Heart left ventricle (tissue), 16 donors: Measurements from ENCODE around the gene SRPX2. TPM values are rescaled to one million over a fixed set of nuclear protein-coding genes. Genes with fewer than 3 reads are reported as not detected.

Source experiments
- ATAC-seq, 4 donors: fragments of 200-7000 bp; cut with Tn5 transposase; one replicate each; pipeline ENCODE4 v1.9.1; 2020 to 2022; ENCODE audit warnings: moderate library complexity in 4 of 4, mild to moderate bottlenecking in 3 of 4, moderate number of reproducible peaks in 1 of 4
- DNase-seq, 5 donors: peaks; one replicate each; pipeline ENCODE4 v3.0.0-alpha.2; 2020
- H3K27ac ChIP-seq, 12 donors: fragments of 200-600 bp; sonication (generic) in 4 of 12; one replicate each; pipeline versions ENCODE4 v1.5.0 to v1.8.0; 2016 to 2022; ENCODE audit warnings: mild to moderate bottlenecking in 2 of 12
- H3K27me3 ChIP-seq, 9 donors: fragments of 200-600 bp; sonication (generic) in 2 of 9; one replicate each; pipeline versions ENCODE4 v1.5.1 to v1.8.0; 2016 to 2022; ENCODE audit warnings: mild to moderate bottlenecking in 3 of 9
- H3K36me3 ChIP-seq, 9 donors: fragments of 200-600 bp; sonication (generic) in 2 of 9; one replicate each; pipeline versions ENCODE4 v1.5.0 to v1.8.0; 2018 to 2022; ENCODE audit warnings: mild to moderate bottlenecking in 2 of 9
- H3K4me1 ChIP-seq, 12 donors: fragments of 200-600 bp; sonication (generic) in 4 of 12; one replicate each; pipeline versions ENCODE4 v1.5.0 to v1.8.0; 2016 to 2022; ENCODE audit warnings: mild to moderate bottlenecking in 3 of 12
- H3K4me3 ChIP-seq, 12 donors: fragments of 200-600 bp; sonication (generic) in 4 of 12; one replicate each; pipeline versions ENCODE4 v1.5.0 to v1.8.0; 2017 to 2022; ENCODE audit warnings: mild to moderate bottlenecking in 9 of 12, moderate library complexity in 4 of 12
- H3K9me3 ChIP-seq, 12 donors: fragments of 200-600 bp; sonication (generic) in 4 of 12; one replicate each; pipeline versions ENCODE4 v1.5.0 to v1.8.0; 2016 to 2022; ENCODE audit warnings: mild to moderate bottlenecking in 1 of 12
- POLR2A ChIP-seq, 2 donors: fragments of 450-650 bp; IDR thresholded peaks; one replicate each; pipeline ENCODE4 v1.6.1; 2017; ENCODE audit warnings: antibody characterized with exemption in 2 of 2, mild to moderate bottlenecking in 2 of 2, moderate library complexity in 2 of 2
- WGBS, 4 donors: extraction: QIAGEN DNeasy Blood & Tissue Kit in 2 of 4; methylation state at CpG; one replicate each; pipeline versions ENCODE4 v1.1.5 to v1.1.7; 2013 to 2018; 5-methylcytosine and 5-hydroxymethylcytosine counted together
- intact Hi-C, 10 donors: fragments of 100-400 bp; cut with DNase I; formaldehyde crosslinking; loops; one replicate each; pipeline versions ENCODE4 v1.11.1 to v1.14.2; 2022
- polyA plus RNA-seq, 2 donors: library from polyadenylated mRNA; stranded (reverse); fragments of 200-250 nt; gene quantifications; one replicate each; pipeline ENCODE4 v1.2.3, GENCODE V29; 2013
- total RNA-seq, 9 donors: library from RNA; depleted of rRNA in 2 of 9; stranded (reverse); fragments of >200 nt in 2 of 9; fragmentation: NEBNext Ultra II Directional in 3 of 9; extraction: Animal tissue kit (Norgen Biotek cat#: 25700) in 3 of 9; gene quantifications; one replicate each; pipeline versions ENCODE4 v1.1.0 to v1.2.4, GENCODE V29; 2016 to 2023
- TF ChIP-seq, protein P1 (sequence below), 12 donors: fragments of 200-600 bp; sonication (generic) in 4 of 12; IDR thresholded peaks; one replicate each; pipeline versions ENCODE4 v1.5.0 to v1.8.0; 2018 to 2022; ENCODE audit warnings: antibody characterized with exemption in 12 of 12, mild to moderate bottlenecking in 5 of 12
- donor health status: ischemic (EF 13 %, LVEDD 7.1; RV severe dilation, severe dysfunction).
- donor health status: healthy with polysubstance abuse.
- donor health status: DM: no; HTN: yes; CAD: no.
- donor health status: DM: no; HTN: no; CAD: no.
- donor health status: ischemic (EF 25% LVEDD 6.9; RV normal size, moderate dysfunction).
- donor health status: ischemic (EF 25% LVEDD 5.7; RV mildly dilated, moderate dysfunction).
- donor health status: healthy.
- donor health status: DM: yes; HTN: yes; CAD: no.
- donor health status: ischemic (EF 35%, LVEDD 5.7; RV mildly dilated, moderate dysfunction).
- donor health status: nonischemic (EF 11% LVEDD 7.7; RV severe dilation, severe dysfunction).
- donor health status: DM: yes; HTN: yes; CAD: no.
- donor health status: PGD.
- donor health status: ischemic (EF 29% LVEDD 5.4; RV normal size, mild dysfunction).
- donor health status: nonischemic (EF 23%, LVEDD 6.1; RV moderate dilation, normal function).

SRPX2 gene
- total and polyA plus RNA-seq, 11 donors = 3.4 to 39.1 (median 10.5) TPM

DNA sequence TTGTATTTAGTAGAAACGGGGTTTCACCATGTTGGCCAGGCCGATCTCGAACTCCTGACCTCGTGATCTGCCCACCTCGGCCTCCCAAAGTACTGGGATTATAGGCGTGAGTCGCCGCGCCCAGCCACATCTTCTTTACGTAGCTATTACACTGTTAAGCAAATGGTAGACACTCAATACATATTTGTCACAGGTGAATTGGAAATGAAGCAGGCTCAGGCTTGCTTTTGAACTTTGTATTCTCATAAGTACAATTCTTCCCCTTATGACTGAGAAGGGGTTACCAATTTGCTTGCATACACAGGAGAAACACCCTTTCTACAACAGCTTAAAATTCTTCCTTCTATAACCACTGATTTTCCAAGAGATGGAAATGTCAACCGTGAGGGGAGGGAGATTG lies 787 bp upstream of the SRPX2 start:
- DNase-seq = no peak
- H3K27ac ChIP-seq = peak overlapping the region in 6 of 12 donors; percentile 40 to 63 (median 52)
- no peak for TF ChIP-seq POLR2A (IDR thresholded peaks at IDR 0.05)
- TF ChIP-seq, protein P1, sequence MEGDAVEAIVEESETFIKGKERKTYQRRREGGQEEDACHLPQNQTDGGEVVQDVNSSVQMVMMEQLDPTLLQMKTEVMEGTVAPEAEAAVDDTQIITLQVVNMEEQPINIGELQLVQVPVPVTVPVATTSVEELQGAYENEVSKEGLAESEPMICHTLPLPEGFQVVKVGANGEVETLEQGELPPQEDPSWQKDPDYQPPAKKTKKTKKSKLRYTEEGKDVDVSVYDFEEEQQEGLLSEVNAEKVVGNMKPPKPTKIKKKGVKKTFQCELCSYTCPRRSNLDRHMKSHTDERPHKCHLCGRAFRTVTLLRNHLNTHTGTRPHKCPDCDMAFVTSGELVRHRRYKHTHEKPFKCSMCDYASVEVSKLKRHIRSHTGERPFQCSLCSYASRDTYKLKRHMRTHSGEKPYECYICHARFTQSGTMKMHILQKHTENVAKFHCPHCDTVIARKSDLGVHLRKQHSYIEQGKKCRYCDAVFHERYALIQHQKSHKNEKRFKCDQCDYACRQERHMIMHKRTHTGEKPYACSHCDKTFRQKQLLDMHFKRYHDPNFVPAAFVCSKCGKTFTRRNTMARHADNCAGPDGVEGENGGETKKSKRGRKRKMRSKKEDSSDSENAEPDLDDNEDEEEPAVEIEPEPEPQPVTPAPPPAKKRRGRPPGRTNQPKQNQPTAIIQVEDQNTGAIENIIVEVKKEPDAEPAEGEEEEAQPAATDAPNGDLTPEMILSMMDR (IDR thresholded peaks at IDR 0.05) = no peak
- 80 to 94% (median 90%) methylated on average over 11 of the region's 11 CpGs for WGBS, 4 donors
- no peak overlapping the region for H3K4me3 ChIP-seq
- H3K9me3 ChIP-seq = no peaks in the 10 kb centered on the region
- peaks cover 0 to 15% (median 0%) of the 10 kb centered on the region in 12 donors for H3K4me1 ChIP-seq
- ATAC-seq = no peak
- intact Hi-C loops = no loop called here
- peaks cover 0 to 50% (median 0%) of the 10 kb centered on the region in 9 donors for H3K27me3 ChIP-seq
- no peaks in the 10 kb centered on the region for H3K36me3 ChIP-seq

DNA sequence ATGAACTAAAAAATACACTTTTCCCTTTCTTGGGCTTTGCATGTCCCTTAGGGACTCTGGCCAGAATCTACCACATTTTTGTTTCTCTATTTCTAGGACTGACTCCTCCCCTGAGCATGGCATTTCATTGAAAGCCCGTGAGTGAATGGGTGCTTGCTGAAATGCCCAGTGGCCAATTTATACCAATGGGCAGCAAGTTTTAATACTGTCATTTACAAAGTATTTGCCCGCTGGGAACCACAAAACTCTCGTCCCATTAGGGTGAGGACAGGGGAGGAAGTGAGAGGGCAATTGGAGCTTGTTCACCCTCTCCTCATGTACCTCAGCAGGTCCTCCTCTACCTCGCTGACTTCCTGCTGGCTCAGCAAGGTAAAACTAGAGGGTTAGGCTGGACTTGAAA lies 1.1 kb downstream of the SRPX2 start:
- H3K9me3 ChIP-seq = no peaks in the 10 kb centered on the region
- no peak for DNase-seq
- intact Hi-C loops = no loop called here
- H3K4me1 ChIP-seq = peaks cover 0 to 26% (median 0%) of the 10 kb centered on the region in 12 donors
- no peaks in the 10 kb centered on the region for H3K36me3 ChIP-seq
- H3K27me3 ChIP-seq = peaks cover 0 to 35% (median 0%) of the 10 kb centered on the region in 9 donors
- TF ChIP-seq POLR2A (IDR thresholded peaks at IDR 0.05) = no peak
- TF ChIP-seq, protein P1 (IDR thresholded peaks at IDR 0.05) = no peak
- H3K27ac ChIP-seq = peak overlapping the region in 8 of 12 donors; percentile 38 to 88 (median 55)
- H3K4me3 ChIP-seq = peak overlapping the region in 10 of 12 donors; percentile 17 to 53 (median 36)
- WGBS, 4 donors = 59 to 79% (median 70%) methylated on average over 4 of the region's 4 CpGs
- no peak for ATAC-seq

DNA sequence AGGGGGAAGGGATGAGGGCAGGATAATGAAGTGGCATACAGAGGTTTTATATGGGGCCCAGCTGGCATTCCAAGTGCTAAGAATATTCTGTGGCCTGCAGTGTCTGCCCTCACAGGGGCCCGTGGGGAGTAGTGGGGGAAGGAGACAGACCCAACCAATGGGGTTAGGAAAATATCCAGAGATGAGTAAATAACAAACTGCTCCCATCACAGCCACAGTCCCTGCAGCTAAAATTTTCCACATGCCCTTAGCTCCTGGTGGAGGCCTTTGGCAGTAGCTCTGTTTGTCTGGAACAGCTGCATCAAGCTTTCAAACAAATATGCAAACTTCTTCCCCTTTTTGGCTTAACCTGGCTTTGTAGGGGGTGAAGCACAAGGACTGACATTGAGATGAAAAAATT lies 3.1 kb downstream of the SRPX2 start:
- 14 to 41% (median 26%) methylated on average over 1 of the region's 1 CpG for WGBS, 4 donors
- Histone ChIP-seq H3K9me3 (no peaks in the 10 kb centered on the region), H3K27me3 (peaks cover 0 to 21% (median 0%) of the 10 kb centered on the region in 9 donors), H3K4me3 (no peak overlapping the region), H3K4me1 (peaks cover 0 to 29% (median 0%) of the 10 kb centered on the region in 12 donors), H3K36me3 (no peaks in the 10 kb centered on the region), H3K27ac (peak overlapping the region in 6 of 12 donors; percentile 7 to 91 (median 62))
- DNase-seq (peak in 2 of 5 donors; percentile 41 to 58), ATAC-seq (peak in 1 of 4 donors; percentile 14)
- TF ChIP-seq POLR2A (IDR thresholded peaks at IDR 0.05) = no peak
- TF ChIP-seq, protein P1 (IDR thresholded peaks at IDR 0.05) = no peak
- intact Hi-C loops = no loop called here

DNA sequence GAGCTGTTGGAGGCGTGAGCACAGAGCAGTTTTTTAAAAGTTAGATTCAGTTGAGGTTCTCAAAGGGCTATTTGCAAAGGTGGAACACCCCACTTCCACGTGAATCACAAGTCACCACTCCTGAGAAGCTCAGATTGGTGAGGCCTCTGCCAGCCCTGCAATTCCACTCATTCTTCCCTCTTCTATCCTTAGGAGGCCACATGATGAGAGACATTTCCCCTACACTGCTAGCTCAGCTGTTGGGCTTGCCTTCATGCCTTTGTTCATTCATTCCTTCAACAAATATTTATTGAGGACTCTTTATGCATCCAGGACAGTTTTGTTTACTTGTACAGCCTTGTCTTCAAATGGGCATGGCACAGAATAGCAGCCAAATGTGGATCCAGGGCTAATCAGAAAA lies 3.7 kb downstream of the SRPX2 start:
- WGBS, 4 donors = 45 to 91% (median 69%) methylated on average over 2 of the region's 2 CpGs
- no peak overlapping the region for H3K4me3 ChIP-seq
- H3K36me3 ChIP-seq = no peaks in the 10 kb centered on the region
- no peaks in the 10 kb centered on the region for H3K9me3 ChIP-seq
- no peak for TF ChIP-seq POLR2A (IDR thresholded peaks at IDR 0.05)
- TF ChIP-seq, protein P1 (IDR thresholded peaks at IDR 0.05) = no peak
- peaks cover 0 to 16% (median 0%) of the 10 kb centered on the region in 9 donors for H3K27me3 ChIP-seq
- peaks cover 0 to 29% (median 0%) of the 10 kb centered on the region in 12 donors for H3K4me1 ChIP-seq
- ATAC-seq (no peak), DNase-seq (no peak)
- peak overlapping the region in 9 of 12 donors; percentile 18 to 91 (median 80) for H3K27ac ChIP-seq
- intact Hi-C loops = no loop called here
